ENCODE results near the gene IYD.

IYD gene, protein sequence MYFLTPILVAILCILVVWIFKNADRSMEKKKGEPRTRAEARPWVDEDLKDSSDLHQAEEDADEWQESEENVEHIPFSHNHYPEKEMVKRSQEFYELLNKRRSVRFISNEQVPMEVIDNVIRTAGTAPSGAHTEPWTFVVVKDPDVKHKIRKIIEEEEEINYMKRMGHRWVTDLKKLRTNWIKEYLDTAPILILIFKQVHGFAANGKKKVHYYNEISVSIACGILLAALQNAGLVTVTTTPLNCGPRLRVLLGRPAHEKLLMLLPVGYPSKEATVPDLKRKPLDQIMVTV

DNA sequence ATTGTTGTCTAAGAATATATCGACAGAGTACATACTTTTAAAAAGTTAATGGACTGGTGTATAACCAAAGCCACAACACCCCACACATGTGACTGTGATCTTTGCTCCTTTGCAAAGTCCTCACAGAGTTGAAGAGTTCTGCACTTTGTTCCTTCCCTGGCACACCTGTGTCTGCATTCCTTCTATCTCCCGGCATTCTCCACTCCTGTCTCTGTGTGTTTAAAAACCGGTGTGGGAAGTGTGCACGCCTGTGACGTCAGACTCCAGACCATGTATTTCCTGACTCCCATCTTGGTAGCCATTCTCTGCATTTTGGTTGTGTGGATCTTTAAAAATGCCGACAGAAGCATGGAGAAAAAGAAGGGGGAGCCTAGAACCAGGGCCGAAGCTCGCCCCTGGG is at the start of gene IYD:
IYD (plus strand) TSS at position 251 of the 400 bp plus-strand sequence; CDS start at position 271, 20 bp downstream.
- DNase-seq (ENCODE audit: low read depth): no peak

DNA sequence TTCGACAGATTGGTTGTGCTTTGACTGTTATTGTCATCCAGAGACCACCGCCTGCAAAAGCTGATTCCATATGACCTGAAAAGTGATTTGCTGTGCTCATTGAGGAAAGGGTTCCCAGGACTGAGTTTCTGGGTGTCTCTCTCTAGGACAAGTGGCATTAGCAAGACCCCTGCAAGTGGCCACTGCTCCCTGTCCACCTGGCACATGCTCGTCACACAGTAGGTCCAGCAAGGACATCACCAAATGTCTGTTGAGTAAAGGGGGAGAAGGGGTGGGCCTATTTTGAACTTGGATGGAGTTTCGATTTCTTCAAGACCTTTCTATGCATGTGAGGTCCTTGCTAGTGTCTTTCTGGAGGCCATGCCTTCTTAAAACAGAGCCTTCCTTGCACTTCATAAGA is 48.9 kb upstream of the IYD start:
- DNase-seq (ENCODE audit: low read depth): no peak

DNA sequence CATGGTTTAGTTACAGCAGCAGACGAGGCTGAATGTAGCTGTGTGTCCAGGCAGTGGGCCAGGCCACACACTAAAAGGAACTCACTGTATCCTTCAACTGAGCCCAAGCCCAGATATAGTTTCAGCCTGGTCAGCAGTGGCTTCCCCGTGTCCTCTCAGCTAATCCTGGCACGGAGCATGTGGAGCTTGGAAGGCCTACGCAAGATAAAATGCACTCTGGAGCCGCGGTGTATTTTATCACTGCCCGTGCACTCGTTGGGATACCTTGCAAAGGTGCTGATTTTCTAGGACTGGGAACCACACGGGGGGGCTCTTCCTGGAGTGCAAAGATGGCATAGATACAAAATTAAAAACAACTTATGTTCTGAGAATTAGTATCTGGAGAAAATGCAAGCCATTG is 48.4 kb upstream of the IYD start:
- no peak for DNase-seq (ENCODE audit: low read depth)

DNA sequence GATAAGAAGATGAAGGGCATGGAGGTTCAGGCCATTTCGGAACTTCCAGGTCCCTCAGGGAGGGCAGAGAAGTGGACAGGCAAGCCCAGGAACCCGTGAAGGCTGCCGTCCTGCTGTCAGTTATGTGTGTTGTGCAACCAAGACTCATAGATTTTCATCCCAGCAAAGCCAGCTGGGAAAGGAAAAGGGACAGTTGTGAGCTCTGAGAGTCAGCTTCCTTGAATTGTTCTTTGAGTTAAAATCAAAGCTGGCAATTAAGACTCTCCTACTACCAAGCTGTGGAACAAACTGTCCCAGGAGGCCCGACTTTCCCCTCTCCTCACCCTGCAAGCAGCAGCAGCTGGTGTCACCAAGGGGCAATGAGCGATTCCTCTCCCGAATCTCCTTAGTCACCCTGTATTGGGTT is 46.3 kb upstream of the IYD start:
- no peak for DNase-seq (ENCODE audit: low read depth)

DNA sequence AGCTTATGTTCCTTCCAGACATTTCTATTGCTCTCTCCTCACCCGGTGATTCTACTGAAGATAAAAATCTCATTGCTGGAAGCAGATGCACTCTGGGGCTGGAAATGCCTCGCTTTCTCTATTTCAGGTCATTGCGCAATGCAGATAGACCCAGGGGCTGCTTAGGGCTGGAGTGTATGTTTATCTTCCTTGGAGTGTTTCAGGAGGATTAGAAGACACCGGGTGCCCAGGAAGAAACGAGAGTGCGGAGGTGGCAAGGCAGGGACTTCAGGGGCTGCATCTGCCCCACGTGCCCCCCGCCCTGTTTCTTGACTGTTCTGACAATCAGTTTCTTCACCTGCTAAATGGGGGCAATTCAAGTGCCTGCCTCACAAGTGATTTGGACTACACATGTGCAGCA is 45.6 kb upstream of the IYD start:
- no peak for DNase-seq (ENCODE audit: low read depth)

DNA sequence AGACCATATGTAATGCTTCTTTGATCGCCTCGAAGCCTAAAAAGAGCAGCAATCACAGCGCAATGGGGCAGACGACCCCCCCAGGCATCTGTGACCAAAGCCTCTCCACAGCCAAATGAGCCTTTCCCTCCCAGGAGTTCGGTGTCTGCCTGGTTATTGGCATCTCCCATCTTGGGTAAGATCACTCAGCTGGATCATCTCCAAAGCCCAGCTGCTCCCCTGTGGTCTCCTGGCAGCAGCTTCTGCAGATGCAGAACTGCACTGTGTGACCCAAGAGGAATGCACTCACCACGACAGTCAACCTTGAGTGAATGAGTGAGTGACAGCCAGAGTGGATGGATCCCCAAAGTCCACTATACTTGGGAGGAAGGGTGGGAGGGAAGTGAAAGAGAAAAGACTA is 44.8 kb upstream of the IYD start:
- DNase-seq (ENCODE audit: low read depth): no peak

DNA sequence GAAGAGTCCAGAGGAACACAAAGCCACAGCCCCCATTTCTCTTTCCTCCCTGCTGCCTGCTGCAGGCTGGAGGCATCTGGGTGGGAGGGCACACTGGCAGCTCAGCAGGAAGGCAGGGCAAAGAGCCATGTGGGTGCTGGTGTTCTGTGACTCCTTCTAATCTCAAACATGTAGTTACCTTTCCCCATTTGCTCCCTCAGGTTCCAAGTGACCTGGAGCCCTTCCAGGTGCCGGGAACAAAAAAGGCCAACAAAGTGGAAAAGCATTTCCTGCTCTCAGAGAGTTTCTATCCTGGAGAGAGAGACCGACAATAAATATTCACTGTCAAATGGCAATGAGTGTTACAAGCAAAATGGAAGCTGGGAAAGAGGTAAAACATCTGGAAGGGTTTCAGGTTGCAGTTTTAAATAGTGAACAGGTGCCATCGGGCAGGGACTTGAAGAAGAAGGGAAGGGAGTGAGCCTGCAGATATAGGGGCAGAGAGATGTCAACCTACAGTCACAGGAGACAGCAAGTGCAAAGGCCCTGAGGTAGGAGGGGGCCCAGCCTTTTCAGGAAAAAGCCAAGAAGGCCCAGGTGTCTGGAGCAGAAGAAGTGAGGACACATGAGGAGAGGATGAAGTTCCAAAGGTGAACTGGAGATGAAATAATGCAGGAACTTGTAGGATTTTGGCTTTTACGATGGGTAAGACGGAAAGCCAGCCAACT is 43.6 kb upstream of the IYD start:
- DNase-seq (ENCODE audit: low read depth): no peak

DNA sequence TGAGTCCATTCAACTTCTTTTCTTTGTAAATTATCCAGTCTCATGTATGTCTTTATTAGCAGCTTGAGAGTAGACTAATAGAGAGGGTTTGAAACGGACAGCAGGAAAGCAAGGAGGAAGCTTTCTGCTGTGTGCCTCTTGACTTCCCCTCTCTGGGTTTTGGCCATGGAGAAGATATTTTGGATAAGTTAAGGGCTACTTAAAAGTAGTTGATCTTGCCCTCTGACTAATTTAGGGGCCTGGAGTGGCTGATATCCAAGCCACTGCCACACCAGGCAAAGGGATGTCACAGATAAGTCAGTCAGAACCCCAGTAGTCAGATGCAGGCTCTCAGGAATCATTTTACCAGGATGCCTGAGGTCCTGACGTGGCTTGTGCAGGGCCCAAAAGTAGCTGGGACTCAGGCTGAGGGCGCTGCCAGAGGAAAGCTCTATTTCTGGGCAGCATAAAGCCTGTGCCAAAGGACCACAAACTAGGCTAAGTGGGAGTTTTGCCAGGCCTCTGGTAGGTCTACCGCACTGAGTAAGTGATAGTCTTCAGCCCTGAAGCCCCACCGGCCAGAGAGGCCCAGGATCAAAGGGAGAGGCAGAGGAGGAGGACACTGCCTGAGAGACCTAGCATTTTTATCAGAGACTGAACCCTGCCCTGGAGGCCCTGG is 41.6 kb upstream of the IYD start:
- DNase-seq (ENCODE audit: low read depth): no peak

DNA sequence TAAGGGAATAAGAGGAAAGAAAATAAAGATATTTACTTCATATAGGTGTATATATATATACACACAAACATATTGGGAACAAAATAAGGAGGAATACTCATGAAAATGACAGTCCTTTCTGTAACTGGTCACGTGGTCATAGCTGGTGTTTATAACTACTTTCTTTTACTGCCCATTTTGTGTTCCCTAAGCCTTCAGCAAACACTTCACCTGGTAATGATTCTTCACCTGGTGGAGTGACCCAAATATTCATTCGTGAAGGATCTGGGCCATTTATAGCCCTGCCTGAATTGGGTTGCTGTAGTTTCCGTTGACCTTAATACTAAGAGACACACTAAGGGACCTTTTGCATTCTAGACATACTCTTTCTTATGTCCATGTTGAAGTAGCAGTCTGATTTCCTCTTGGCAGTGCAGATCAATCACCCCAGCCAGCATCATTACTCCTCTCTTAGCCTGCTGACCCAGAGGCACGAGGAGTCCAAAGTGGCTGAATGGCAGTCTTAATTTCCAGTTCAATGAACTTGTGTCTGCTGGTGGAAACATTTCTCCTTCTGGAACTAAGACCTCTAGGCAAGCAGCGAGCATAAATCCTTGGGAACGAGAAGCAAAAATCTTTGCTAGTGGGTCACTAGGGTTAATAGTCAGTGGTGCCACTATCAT is 39.9 kb upstream of the IYD start:
- DNase-seq (ENCODE audit: low read depth): no peak

DNA sequence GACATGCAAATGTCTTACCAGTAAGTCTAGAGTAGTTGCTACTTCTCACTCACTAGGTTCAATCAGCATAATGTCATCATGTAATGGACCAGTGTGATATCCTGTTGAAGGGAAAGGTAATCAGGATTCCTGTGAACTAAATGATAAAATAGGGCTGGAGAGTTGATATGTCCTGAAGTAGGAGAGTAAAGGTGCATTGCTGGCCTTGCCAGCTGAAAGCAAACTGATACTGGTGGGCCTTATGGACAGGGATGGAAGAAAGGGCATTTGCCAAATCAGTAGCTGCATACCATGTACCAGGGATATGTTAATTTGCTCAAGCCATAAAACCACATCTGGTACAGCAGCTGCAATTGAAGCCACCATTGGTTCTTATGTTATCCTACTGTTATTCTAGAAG is 37.5 kb upstream of the IYD start:
- no peak for DNase-seq (ENCODE audit: low read depth)

DNA sequence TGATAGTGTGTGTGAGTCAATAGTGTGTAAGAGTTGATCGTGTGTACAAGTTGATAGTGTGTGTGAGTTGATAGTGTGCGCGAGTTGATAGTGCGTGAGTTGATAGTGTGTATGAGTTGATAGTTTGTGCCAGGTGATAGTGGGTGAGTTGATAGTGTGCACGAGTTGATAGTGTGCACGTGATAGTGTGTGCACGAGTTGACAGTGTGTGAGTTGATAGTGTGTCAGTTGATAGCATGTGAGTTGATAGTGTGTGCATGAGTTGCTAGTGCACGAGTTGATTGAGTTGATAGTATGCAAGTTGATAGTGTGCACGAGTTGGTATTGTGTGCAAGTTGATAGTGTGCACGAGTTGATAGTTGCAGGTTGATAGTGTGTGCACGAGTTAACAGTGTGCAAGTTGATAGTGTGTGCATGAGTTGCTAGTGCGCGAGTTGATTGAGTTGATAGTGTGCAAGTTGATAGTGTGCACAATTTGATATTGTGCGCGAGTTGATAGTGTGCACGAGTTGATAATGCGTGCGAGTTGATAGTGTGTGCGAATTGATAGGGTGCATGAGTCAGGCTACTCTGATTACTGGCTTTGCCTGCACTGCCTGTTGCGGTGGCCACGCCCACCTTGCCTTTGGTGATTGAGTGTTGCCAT is 35.8 kb upstream of the IYD start:
- no peak for DNase-seq (ENCODE audit: low read depth)

DNA sequence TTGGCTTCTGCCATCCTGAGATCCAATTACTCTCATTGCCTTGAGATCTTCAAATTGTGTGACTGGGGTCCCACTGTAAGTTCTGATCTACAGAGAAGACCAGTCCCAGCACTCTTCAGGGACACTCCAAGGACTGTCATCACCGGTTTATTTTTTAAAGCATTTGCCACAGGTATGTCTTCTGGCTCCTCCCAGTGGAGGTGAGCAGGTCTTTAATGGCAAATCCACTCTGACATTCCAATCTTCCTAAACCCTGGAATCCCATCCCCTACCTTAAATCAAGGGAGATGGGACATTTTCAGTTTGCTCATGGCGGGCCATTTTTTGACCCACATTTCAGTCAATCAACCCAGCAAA is 35.2 kb upstream of the IYD start:
- no peak for DNase-seq (ENCODE audit: low read depth)

DNA sequence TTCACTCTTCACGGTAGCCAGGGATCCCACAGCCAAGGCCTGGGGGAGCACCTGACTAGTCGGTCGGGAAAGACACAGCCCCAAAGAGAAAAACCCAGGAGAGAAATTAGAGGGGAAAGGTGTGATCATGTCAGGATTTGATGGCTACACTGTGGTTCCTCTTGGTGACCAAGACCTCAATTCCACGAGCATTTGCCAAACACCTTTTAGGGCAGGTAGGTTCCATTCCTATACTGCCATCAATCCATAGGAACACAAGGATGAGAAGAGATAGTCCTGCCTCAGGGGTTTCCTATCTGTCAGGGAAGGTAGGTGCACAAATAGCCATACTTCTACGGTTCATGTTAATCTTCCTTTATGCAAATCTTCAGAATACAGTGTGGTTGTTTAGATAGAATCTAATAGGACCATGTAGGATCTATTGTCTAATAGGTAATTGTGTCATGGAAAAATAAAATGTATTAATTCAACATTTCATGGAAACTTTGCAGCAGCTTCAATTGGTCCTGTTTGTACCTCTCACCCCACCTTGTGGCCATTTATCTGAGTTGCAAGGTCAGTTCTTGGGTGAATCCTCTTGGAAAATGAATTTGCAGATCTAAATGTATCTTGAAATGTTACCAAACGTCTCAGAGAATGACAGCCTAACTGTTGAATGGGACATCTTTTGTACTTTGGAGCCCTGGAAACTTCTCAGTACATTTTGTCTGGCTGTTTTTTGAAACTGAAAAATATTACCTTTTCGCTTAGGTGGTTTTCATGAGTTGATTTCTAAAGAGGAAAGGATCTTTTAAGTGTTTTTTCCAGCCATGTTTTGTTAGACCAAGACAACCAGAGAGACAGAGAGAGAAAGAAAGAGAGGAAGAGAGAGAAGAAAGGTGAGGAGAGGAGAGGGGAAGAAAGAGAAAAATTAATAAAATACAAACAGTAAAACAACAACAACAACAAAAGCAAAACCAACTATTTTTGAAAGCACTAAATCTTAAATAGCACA is 33.7 kb upstream of the IYD start:
- DNase-seq (ENCODE audit: low read depth): no peak

DNA sequence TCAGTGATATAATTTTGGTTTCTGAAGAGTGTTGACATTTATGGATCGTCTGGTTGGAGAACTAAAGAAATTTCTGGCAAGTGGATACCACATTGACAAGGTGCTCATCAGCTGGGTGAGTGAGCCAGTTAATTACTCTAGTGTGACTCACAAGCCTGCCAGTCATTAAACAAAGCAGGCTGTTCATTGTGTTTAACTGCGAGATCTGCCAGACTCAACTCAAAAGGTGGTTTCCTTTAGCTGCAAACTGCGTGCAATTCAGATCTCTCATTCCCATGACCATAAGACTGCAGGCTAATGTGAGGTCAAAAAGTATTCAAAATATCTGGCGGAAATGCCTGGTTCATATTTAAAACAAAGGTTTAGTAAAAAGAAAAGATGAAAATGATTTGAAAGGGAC is 32.5 kb upstream of the IYD start:
- no peak for DNase-seq (ENCODE audit: low read depth)

DNA sequence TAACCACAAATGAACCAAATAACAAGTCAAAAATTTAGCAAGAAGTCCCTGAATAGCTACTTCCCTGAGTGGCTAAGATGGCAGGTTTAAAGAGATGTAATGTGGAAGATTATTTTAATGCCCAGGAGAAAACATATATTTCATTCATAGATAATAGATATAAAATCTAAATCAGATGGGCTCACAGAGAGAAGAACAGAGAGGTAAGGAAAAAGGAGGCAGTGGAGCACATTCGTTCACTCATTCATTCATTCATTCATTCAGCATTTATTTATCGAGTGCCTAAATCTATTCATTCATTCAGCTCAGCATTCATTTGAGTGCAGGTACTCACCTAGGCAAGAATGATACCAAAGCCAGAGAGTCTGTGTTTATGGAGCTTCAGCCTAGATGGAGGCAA is 32.1 kb upstream of the IYD start:
- no peak for DNase-seq (ENCODE audit: low read depth)

DNA sequence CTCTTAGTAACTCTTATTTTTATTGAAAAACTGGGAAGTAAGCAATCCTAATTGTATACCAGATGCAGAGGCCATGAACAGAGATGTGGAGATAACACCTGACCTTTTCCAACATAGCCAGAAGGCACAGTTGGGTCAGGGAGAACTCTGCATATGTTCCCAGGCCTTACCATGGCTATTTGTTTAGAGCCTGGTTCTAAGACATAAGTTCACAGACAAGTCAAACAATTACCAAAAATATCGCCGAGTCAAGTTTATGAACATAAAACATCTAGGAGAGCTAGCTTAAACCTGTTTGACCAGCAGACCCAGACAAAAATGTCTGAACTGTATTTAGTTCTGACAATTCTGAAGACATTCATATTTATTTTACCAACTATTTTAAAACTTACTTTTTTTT is 26.7 kb upstream of the IYD start:
- no peak for DNase-seq (ENCODE audit: low read depth)

DNA sequence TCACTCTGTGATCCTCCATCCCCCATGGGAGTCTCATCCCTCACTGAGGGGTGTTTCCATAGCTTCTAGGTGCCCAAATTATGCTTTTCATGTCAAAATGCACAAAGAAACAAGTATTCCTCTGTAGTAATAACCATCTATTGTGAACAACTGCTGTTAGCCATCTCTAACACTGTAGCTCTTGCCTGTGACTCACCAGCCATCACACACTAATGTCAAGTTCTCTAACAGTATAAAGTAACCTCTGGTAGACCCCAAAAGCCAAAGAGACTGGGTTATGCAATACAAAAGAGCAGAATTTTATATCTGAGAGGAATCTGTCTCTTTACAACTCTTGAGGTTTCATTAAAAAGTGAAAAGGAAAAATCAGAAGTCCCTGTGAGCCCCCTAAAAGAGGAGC is 25.4 kb upstream of the IYD start:
- DNase-seq (ENCODE audit: low read depth): no peak

DNA sequence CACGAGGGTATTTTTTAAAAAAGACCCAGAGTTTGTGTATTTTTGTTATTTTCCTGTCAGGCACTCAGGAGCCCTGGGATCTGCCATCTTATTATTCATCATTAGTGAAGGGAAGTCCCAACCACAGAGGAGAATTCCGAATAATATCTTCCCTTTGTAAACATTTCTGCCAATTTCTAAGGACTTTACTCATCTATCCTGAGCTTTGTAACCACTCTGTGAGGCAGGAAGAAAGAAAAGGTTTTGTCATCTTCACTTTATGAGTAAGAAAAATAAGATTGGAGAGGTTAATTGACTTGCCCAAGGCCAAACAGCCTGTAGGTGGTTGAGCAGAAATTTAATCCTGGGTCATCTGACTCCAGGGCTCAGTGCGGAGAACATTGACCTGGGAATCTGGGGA is 23.0 kb upstream of the IYD start:
- no peak for DNase-seq (ENCODE audit: low read depth)

DNA sequence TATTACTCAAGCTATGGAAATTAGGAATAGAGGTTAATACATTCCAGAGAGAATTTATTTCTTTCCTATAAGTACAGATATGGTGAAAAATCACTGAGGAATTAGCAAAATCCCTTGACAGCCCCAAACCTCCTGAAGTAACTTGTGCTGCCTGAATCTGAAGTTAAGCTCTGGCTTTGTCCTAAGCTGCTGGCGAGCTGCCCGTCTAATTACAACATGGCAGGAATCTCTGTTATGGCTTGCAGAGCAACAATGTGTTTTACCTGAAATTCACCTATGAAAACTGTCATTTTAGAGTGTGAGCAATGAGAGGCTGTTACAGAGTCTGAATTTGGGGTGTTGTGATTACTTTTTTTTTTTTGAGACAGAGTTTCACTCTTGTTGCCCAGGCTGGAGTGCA is 22.5 kb upstream of the IYD start:
- DNase-seq (ENCODE audit: low read depth): no peak

DNA sequence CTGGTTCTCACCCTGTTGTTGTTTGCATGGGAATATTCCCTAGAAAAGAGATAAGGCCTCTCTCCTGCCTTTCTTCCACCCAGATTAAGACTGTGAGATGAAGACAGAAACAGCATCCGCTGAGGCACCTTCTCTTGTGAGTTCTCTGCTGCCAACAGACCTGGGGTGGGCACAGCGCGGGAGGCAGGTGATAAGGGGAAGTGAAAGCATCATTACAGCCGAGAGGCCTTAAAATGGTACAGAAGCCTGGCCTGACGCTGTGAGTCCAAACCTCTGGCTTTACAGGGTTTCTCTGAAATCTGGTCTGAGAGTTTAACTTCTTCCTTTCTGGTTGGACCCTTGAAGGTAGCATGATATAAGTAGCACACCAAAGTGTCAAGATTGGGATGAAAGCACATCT is 21.0 kb upstream of the IYD start:
- no peak for DNase-seq (ENCODE audit: low read depth)

DNA sequence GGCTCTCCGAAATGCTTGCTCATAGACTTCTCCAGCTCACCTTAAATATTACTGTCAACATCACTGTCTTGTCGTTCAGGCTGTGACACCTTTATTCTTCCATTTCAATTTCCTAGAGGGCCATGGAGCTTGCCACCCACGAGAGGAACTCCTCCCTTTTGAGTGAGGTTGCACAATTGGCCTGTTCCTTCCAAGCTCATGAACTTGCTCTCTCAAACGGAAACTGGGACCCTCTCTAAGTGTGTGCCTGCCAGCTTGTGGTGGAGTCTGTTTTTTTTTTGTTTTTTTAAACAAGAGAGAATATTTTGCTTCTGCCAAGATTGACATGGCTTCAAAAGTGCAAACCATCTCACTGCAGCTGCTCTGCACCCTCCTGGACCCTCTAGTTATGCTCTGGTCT is 19.3 kb upstream of the IYD start:
- DNase-seq (ENCODE audit: low read depth): no peak
